HG02798 (cell line): ENCODE results near the gene C16orf92.

Experiments used
- ATAC-seq: cut with Tn5 transposase; IDR thresholded peaks from one replicate; pipeline ENCODE4 v1.9.1; 2021; ENCODE audit warnings: mild to moderate bottlenecking; ENCODE audit not compliant: unreplicated experiment, poor library complexity

C16orf92 gene

DNA sequence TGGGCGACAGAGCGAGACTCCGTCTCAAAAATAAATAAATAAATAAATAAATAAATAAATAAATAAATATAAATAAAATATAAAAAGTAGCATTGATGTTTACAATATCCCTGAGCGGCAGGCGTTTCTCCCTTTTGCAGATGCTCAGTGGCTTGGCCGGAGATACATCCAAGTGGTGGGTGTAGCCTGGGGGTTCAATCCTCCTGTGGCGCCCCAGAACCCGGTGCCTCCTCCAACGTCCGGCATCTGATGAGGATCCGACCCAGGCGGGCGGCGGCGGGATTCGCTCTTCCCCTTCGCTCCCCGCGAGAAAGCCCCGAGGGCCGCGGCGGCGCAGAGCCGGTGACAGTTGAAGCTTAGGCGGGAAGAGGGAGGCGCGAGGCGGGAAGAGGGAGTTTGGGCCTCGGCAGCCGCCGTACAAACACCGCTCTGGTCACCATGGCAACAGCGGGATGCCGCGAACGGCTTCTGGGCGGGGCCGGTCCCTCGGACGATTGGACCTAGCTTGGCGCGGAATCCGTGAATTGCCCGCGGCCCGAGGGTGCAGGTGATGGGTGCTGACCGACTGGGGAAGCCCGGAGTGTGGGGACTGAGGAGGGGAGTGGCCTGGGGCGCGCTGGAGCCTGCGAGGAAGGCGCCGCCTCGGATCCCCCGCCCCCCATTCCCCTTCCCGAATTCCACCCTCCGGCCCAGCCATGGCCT, 29.8 kb downstream of the C16orf92 start:
- ATAC-seq: peak; percentile 81

DNA sequence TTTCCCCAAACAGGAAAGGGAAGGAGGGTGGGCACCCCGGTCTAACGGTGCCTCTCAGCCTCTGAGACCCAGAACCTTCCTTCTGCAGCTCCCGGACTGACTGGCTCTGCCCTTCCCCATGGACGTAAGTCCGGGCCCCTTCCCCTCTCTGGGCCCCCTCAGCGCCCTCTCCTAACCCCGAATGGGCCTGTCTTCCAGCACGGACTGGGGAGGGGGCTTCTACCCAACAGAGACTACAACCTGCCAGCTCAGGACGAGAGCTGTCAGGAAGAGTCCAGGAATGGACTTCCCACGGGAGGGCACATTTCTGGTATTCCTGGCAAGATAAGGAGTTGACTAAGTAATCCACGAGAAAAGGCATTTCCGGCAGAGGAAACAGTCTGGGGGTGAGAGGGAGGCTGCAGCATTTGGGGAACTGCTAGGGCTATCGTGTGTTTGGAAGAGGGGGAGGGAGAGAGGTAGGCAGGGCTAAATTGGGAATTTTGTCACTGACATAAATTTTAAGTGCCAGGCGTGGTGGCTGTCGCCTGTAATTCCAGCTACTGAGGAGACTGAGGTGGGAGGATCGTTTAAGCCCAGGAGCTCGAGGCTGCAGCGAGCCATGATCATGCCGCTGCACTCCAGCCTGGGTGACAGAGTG, 30.5 kb downstream of the C16orf92 start:
- no peak for ATAC-seq

DNA sequence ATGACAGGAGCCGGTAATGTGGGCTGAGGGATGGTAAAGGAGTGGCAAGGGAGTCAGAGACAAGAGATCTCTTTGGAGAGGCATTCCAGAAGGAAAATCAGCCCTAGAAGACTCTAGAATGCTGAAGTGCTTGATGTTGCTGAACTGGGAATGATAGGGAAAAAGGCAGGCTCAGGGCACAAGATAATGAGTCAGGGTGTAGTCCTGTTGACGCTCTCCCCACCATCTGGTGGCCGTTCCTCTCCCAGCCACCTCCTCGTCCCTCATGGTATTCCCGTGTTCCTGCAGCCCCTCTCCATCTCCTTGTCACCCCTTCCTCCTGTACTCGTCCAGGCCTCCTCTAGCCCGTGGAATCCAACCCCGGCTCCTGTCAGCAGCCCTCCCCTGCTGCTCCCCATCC, 31.5 kb downstream of the C16orf92 start:
- no peak for ATAC-seq

DNA sequence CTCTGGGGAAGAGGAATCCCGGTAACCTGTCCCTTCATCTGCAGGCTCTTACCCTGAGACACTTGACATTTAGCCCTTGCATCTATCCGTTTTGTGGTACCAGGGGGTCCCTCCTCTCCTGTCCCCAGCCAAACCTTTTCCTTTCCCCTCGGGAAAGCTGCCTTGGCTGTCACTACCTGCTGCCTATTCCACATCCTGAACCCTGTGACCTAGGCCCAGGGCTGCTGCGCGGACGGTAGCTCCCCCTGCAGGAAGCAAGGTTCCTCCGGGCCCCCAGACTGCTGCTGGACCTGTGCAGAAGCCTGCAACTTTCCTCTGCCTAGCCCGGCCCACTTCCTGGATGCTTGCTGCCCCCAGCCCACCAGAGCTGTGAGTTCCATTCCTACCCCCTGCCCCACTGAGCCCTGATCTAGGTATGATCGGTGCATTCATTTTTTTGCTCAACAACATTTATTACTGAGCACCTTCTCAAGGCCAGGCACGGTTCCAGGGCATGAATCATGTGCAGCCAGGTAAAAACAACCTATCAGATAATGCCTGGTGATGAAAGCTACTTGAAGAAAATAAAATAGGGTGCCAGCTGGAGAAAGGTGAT, 32.1 kb downstream of the C16orf92 start:
- ATAC-seq: no peak

DNA sequence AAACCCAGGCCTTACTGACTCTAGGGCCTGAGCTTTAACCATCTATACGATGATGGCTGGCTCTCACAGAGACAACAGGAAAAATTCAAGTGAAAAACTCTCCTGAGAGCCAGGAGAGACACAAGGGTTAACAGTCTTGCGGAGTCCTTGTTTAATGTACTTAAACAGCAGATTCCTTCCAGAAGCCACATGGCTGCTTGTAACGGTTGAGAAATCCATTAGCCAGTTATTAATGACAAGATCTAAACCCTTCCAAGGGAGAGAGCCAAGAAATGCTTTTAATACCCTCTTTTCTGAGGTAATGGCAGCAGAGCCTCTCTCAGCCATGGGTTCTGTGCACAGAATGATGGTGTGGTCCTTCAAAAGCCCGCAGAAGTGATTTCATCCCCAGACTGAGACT, 37.3 kb downstream of the C16orf92 start:
- ATAC-seq: no peak

DNA sequence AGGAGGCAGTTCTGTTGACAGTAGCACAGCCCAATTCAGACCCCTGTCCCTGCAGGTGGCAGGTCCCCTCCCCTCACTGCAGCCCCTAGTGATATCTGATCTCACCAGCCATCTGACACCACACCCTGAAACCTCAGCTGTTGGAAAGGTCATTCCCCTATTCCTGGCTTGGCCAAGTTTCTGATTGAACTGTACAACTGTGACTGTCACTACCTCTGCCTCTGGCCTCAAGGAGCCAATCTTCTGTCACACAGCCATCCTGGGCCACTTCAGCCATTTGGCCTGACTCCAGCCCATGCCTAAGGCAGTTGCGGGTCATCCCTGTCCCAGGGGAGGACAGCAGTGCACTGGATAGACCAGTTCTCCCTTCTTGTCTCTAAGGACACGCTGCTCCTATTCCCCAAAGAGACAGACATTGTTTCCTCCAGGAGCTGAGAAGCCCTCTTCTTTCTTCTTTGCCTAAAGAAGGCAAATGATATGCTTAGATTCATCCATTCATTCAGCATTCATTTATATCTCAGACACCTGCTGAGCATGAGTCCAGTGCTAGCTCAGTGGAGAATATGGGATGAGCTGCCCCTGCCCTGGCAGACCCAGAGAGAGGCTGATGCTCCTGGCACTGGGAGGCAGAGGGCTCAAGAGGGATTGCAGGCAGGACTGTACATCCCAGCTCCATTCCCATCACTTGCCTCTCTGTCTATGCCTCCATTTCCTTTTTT, 38.0 kb downstream of the C16orf92 start:
- no peak for ATAC-seq

DNA sequence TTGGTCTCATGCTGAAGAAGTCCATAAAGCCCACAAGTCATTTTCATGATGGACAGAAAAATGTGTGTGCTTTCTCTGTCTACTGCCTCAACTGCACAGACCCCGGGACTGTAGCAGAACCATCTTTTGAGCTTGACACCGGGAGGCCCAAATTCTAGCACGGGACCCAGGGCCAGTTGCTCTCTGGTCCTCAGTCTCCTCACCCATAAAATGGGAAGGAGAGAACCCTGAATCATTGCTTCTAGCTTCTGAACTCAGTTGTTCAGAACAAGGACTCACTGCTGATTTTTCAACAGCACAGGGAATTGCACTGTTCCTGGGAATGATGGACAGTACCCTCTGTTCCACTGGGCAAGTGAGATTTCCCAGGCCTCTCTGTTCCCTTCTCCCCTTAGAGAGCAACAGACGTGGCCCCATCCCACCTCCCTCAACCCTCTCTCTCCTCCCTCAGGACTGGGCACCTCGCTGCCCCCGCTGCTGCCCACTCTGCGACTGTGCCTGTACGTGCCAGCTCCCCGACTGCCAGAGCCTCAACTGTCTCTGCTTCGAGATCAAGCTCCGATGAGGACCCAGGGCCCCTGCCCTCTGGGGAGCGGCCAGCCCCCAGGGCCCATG, 40.4 kb downstream of the C16orf92 start:
- no peak for ATAC-seq

DNA sequence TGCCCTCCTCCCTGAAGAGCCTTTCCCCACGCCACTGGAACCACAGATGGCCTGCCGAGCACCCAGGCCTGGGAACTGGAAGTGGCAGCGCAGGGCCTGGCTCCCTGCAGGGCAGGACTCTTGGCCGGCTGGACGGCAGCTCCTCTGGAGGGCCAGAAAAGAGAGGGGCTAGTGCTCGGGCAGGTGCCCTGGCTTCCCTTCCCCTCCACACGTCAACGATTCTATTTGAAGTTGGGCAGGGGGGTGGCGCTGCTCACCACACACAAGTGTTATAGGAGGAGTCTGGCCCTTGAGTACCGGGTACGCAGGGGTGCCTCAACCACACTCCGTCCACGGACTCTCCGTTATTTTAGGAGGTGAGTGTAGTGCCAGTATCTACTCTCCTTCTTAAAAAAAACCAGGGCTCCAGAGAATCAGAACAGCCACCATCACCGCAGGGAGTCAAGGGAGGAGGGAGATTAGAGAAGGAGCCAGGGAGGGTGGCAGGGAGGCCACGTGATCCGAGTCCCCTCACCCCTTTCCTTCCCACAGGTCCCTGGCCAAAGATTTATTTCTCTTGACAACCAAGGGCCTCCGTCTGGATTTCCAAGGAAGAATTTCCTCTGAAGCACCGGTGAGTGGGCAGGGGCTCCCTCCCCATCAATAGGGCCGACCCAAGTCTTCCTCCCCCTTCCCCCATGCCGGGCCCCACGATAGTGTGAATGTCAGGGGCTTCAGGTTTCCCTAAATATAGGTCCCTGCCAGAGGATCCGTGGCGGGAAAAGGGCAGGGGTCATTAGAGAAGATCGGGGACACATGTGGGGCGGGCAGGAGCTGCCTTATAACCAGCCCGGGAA, 41.1 kb downstream of the C16orf92 start:
- peak; percentile 26 for ATAC-seq

DNA sequence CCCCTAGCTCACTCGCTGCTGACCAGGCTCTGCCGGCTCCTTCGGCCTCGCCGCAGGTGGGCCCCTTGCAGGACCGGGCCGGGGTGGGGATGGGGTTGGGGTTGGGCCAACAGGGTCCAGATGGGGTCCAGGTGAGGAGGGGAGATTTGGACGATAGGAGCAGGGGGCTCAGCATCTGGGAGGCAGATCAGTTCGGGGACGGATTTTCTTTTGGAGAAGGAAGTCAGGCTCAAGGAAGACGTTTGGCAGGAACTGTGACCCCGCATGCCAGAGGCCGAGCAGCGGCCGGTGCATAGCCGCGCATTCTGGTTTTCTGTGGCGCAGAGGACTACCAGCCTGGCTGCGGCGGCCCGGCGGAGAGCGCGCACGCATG, 41.7 kb downstream of the C16orf92 start:
- ATAC-seq: no peak

DNA sequence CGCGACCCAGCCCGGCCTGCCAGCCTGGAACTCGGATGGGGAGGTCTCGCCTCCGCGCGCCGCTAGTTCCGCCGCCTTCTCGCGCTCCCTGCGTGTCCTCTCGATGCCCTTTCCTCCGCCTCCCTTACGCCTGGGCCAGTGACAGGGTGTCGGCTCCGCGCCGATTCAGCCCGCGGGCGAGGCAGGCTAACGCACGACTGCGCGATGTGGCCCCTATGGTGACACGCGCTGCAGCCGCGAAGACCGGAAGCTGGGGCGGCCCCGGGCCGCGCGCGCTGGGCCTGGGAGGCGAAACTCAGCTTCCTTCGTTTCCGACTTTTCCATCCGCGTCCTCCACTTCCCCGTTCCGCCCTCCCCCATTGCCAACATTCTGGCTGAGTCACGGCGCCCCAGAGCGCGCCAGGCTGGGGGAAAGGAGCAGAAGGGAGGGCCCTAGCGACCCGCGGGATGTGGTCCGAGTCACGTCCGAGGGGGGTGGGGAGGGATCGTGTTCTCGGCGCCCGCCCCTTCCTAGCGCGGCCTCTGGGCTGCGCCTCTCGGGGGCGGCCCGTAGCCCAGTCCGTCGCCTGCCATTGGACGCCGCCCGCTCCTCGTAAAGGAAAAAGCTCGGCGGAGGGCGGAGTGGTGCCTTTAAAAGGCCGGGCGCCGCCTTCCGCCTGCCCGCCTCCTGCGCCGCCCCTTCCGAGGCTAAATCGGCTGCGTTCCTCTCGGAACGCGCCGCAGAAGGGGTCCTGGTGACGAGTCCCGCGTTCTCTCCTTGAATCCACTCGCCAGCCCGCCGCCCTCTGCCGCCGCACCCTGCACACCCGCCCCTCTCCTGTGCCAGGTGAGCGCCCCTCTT, 42.3 kb downstream of the C16orf92 start, which contains the start of gene ALDOA:
TSS of gene ALDOA (plus strand) at position 659 of the 841 bp plus-strand sequence. CDS start 1,138 bp downstream, outside the sequence.
- peak; percentile 83 for ATAC-seq

DNA sequence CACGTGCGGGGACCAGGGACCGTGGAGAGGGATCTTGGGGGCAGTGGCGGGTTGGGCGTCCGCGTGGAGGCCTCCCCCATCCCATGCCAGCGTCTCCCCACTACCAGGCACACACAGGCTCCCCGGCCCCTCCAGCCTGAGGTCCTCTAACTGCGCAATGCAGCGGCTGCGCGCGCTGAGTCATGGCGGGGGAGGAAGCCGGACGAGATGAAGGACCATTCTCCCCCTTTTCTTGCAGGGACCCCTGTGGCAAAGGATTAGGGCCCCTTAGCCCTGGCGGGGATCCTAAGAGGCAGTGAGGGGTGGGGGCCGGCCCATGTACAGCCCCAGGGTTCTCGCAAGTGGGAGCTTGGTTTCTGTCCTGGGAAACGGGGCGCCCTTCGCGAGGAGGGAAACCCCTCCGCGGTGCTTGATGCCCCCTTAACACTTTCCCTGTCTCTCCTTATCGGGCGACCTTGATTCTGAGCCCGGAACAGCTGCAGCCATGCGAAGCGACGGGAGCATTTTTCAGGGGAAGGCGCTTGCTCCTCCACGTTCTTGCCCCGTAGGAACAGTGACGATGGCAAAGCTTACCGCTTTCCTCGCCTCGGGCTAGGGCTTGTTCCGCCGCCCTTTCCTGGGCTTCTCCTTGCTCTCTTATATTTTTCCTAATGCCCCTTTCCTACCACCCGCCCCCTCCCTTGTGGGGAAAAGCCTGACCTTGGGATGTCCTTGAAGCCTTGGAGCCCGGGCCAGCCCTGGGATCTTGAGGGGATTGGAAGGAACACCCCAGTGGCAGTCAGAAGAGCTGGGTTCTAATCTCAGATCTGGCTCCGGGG, 43.2 kb downstream of the C16orf92 start:
- ATAC-seq: no peak

DNA sequence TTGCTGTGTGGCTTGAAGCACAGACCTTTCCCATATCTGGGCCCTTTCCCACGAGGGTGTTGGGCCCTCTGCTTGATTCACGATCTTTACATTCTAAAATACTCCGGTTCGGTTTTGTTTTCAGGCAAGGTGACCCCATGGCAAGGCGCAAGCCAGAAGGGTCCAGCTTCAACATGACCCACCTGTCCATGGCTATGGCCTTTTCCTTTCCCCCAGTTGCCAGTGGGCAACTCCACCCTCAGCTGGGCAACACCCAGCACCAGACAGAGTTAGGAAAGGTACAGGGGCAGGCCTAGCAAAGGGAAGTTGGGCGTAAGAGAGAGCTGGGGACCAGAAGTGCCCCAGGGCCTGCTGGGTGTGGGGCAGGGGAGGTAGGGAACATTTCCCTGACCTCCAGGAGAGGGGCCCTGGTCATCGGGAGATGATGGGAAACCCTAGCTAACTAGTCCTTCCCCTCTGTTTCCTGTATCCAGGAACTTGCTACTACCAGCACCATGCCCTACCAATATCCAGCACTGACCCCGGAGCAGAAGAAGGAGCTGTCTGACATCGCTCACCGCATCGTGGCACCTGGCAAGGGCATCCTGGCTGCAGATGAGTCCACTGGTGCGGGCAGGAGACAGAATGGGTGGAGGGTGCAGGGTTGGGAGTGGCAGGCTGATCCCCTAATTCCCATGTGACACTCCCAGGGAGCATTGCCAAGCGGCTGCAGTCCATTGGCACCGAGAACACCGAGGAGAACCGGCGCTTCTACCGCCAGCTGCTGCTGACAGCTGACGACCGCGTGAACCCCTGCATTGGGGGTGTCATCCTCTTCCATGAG, 44.0 kb downstream of the C16orf92 start:
- no peak for ATAC-seq

DNA sequence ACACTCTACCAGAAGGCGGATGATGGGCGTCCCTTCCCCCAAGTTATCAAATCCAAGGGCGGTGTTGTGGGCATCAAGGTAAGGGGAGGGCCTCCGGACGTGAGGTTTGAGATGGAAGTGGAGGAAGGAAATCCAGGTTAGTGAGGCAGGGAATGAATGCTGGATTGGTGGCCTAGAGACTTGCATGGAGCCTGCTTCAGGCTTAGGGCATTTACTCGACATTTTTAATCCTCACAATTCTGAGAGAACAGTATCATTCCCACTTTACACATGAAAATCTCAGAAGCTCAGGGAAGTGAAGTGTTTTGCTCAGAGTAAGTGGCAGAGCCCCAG, 44.6 kb downstream of the C16orf92 start:
- ATAC-seq: no peak

DNA sequence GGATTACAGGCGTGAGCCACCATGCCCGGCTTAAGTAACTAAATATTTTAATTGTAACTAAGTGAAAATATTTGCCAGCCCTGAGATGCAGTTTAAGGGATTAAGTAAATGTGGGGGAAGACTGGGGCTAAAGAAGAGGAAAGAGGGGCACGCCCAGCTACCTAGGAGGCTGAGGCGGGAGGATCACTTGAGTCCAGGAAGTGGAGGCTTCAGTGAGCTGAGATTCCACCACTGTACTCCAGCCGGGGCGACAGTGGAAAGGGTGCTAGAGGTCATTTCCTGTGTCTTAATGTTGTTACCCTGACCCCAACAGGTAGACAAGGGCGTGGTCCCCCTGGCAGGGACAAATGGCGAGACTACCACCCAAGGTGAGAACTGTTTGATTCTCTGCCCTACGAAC, 45.3 kb downstream of the C16orf92 start:
- no peak for ATAC-seq

DNA sequence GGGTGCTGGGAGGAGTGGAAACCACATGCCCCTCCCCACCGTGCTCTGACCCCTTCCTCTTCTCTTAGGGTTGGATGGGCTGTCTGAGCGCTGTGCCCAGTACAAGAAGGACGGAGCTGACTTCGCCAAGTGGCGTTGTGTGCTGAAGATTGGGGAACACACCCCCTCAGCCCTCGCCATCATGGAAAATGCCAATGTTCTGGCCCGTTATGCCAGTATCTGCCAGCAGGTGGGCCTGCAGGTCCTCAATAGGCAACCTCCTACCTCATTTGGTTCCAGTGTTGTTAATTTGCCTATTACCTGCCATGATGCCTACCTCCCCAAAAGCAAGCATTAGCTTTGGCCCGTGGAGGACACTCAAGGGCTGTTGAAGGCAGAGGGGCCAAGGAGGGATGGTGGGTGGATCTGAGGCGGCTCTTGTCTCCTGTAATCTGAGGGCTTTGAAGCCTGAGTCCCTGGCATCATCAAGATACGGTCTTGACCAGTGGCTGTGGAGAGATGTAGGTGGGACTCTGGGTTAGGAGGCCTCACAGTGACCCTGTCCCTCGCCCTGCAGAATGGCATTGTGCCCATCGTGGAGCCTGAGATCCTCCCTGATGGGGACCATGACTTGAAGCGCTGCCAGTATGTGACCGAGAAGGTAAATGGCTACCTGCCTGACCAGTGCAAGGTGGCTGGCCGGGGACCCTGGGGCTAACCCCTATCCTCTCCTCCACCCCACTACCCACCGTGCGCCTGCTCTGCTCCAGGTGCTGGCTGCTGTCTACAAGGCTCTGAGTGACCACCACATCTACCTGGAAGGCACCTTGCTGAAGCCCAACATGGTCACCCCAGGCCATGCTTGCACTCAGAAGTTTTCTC, 46.0 kb downstream of the C16orf92 start:
- no peak for ATAC-seq

DNA sequence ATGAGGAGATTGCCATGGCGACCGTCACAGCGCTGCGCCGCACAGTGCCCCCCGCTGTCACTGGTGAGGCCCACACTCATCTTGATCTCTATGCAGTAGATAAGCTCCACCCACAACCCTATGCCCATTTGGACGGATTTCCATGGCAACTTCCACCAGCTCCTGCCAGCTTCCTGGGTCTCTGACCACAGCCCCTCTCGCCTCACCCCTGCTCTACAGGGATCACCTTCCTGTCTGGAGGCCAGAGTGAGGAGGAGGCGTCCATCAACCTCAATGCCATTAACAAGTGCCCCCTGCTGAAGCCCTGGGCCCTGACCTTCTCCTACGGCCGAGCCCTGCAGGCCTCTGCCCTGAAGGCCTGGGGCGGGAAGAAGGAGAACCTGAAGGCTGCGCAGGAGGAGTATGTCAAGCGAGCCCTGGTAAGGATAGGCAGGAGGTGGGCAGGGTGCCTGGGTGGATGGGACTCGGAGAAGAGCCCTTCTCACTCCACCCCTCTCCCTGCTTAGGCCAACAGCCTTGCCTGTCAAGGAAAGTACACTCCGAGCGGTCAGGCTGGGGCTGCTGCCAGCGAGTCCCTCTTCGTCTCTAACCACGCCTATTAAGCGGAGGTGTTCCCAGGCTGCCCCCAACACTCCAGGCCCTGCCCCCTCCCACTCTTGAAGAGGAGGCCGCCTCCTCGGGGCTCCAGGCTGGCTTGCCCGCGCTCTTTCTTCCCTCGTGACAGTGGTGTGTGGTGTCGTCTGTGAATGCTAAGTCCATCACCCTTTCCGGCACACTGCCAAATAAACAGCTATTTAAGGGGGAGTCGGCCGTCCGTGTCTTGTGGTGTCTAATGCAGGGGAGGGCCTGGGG, 46.8 kb downstream of the C16orf92 start:
- ATAC-seq: no peak
